Keratinocyte (primary cell): ENCODE measurements around the gene SDR39U1. TPM values are rescaled to one million over a fixed set of nuclear protein-coding genes. Genes with fewer than 3 reads are reported as not detected.

Experiments used
- DNase-seq: peaks from one replicate; pipeline ENCODE4 v3.0.0-alpha.2; 2011; ENCODE audit warnings: low read depth, missing footprints, low spot score
- FAIRE-seq: peaks from 2 replicates; lab custom pipeline; 2011; peaks lifted over from hg19 to GRCh38; lab: Jason Lieb, UNC
- H2AFZ ChIP-seq: 2 replicates; pipeline ENCODE4 v1.6.0; 2012; ENCODE audit warnings: low read length, control low read depth, inconsistent platforms; ENCODE audit not compliant: control insufficient read depth
- H3K27ac ChIP-seq: 2 replicates; pipeline ENCODE4 v1.5.1; 2011; ENCODE audit warnings: low read length; ENCODE audit not compliant: control insufficient read depth, insufficient read depth
- H3K27me3 ChIP-seq: 3 replicates; pipeline ENCODE4 v1.6.0; 2011; ENCODE audit warnings: low read length; ENCODE audit not compliant: control insufficient read depth, insufficient read depth; ENCODE audit errors: extremely low read depth
- H3K36me3 ChIP-seq, 2 experiments: 2 replicates in 1 of 2; 3 replicates in 1 of 2; pipeline ENCODE4 v1.5.1; 2011; ENCODE audit warnings: low read length in 2 of 2, mild to moderate bottlenecking in 1 of 2; ENCODE audit not compliant: control insufficient read depth in 2 of 2, insufficient read depth in 2 of 2; ENCODE audit errors: extremely low read depth in 1 of 2
- H3K4me1 ChIP-seq: 3 replicates; pipeline ENCODE4 v1.5.1; 2011; ENCODE audit warnings: low read length; ENCODE audit not compliant: control insufficient read depth, insufficient read depth; ENCODE audit errors: extremely low read depth
- H3K4me2 ChIP-seq: 3 replicates; pipeline ENCODE4 v1.6.0; 2011; ENCODE audit warnings: low read depth, low read length; ENCODE audit not compliant: control insufficient read depth, insufficient read depth; ENCODE audit errors: extremely low read depth
- H3K4me3 ChIP-seq, 3 experiments: fragments of 200-600 bp in 1 of 3; sonication (generic) in 1 of 3; 2 replicates in 2 of 3; 3 replicates in 1 of 3; pipeline ENCODE4 v1.5.1; 2011 to 2016; ENCODE audit warnings: low read length in 3 of 3, mild to moderate bottlenecking in 3 of 3, control low read depth in 2 of 3, inconsistent platforms in 1 of 3, low read depth in 1 of 3, mixed read lengths in 1 of 3, mixed run types in 1 of 3, moderate library complexity in 1 of 3; ENCODE audit not compliant: control insufficient read depth in 2 of 3, insufficient read depth in 2 of 3; ENCODE audit errors: extremely low read depth in 1 of 3
- H3K79me2 ChIP-seq: 2 replicates; pipeline ENCODE4 v1.6.0; 2012; ENCODE audit warnings: low read length; ENCODE audit not compliant: control insufficient read depth, insufficient read depth
- H3K9ac ChIP-seq: 3 replicates; pipeline ENCODE4 v1.6.0; 2011; ENCODE audit warnings: low read length; ENCODE audit not compliant: control insufficient read depth, insufficient read depth; ENCODE audit errors: extremely low read depth
- H3K9me1 ChIP-seq: 3 replicates; pipeline ENCODE4 v1.6.0; 2011; ENCODE audit warnings: low read length; ENCODE audit not compliant: control insufficient read depth, insufficient read depth; ENCODE audit errors: extremely low read depth
- H3K9me3 ChIP-seq: 2 replicates; pipeline ENCODE4 v1.5.1; 2012; ENCODE audit warnings: low read depth, low read length; ENCODE audit not compliant: control insufficient read depth
- H4K20me1 ChIP-seq: 3 replicates; pipeline ENCODE4 v1.6.0; 2011; ENCODE audit warnings: low read length; ENCODE audit not compliant: control insufficient read depth, insufficient read depth; ENCODE audit errors: extremely low read depth
- CTCF ChIP-seq, 3 experiments: IDR thresholded peaks in 1 of 3; conservative IDR thresholded peaks in 1 of 3; optimal IDR thresholded peaks in 1 of 3; 2 replicates in 2 of 3; 3 replicates in 1 of 3; pipeline versions ENCODE3 to v1.5.1; 2011; ENCODE audit warnings: low read length in 3 of 3, mild to moderate bottlenecking in 3 of 3, moderate library complexity in 2 of 3, control low read depth in 1 of 3, inconsistent platforms in 1 of 3; ENCODE audit not compliant: insufficient read depth in 2 of 3; ENCODE audit errors: extremely low read depth in 1 of 3
- EZH2 ChIP-seq: IDR thresholded peaks from one replicate; pipeline ENCODE4 v1.6.1; 2012; ENCODE audit warnings: inconsistent platforms, mild to moderate bottlenecking, low read length, moderate library complexity
- dilution Hi-C: fragments of 300-500 bp; cut with MboI; formaldehyde crosslinking; loops from one replicate; pipeline ENCODE4 v1.7.0; 2020; ENCODE audit warnings: low sequenced_read_pairs; ENCODE audit not compliant: extremely low pct_ligation_motif_present
- polyA plus RNA-seq, 5 experiments: library from polyadenylated mRNA; depleted of rRNA in 3 of 5; stranded (reverse) in 3 of 5; stranded (forward) in 1 of 5; unstranded in 1 of 5; fragments of >200 nt; gene quantifications; 1 replicate in 1 of 5; 2 replicates in 3 of 5; 3 replicates in 1 of 5; pipeline versions ENCODE4 v1.2.1 to v1.2.3, GENCODE V29; 2011 to 2012; ENCODE audit warnings: missing spikeins in 2 of 5, low read depth in 1 of 5, low replicate concordance in 1 of 5

SDR39U1 gene
- polyA plus RNA-seq, 1 donor (not counting 4 experiments of a cell fraction or from before 2014, with no cell fraction given): 27.4 TPM

- Histone ChIP-seq H4K20me1 (no peaks in the 10 kb centered on the region), H3K9me1 (no peaks in the 10 kb centered on the region), H3K4me2 (no peak overlapping the region), H2AFZ (no peak overlapping the region), H3K9me3 (no peaks in the 10 kb centered on the region), H3K9ac (no peak overlapping the region), H3K4me1 (no peaks in the 10 kb centered on the region), H3K27me3 (no peaks in the 10 kb centered on the region), H3K27ac (no peak overlapping the region), H3K4me3 (no peak overlapping the region), H3K36me3 (no peaks in the 10 kb centered on the region), H3K79me2 (no peaks in the 10 kb centered on the region)
- DNase-seq (no peak), FAIRE-seq (no peak)
- dilution Hi-C loops: no loop called here
- TF ChIP-seq CTCF (optimal IDR thresholded peaks at IDR 0.05 in 1 of 3, IDR thresholded peaks at IDR 0.05 in 1 of 3, conservative IDR thresholded peaks at IDR 0.05 in 1 of 3; ENCODE audit: extremely low read depth in 1 of 3, insufficient read depth in 2 of 3, low read length in 3 of 3) (no peak), EZH2 (no peak)
Measured at GRCh38 chr14:24463017-24463883, 20.7 kb upstream of the SDR39U1 start.

GRCh38 chr14:24461336-24461735 is 18.8 kb upstream of the SDR39U1 start:
- H2AFZ ChIP-seq: no peak overlapping the region
- TF ChIP-seq EZH2 (no peak), CTCF (optimal IDR thresholded peaks at IDR 0.05 in 1 of 3, IDR thresholded peaks at IDR 0.05 in 1 of 3, conservative IDR thresholded peaks at IDR 0.05 in 1 of 3; ENCODE audit: extremely low read depth in 1 of 3, insufficient read depth in 2 of 3, low read length in 3 of 3) (no peak)
- no peak overlapping the region for H3K9ac ChIP-seq
- no peaks in the 10 kb centered on the region for H3K9me1 ChIP-seq
- DNase-seq (no peak), FAIRE-seq (no peak)
- no peak overlapping the region for H3K27ac ChIP-seq
- no peak overlapping the region for H3K4me3 ChIP-seq
- H3K36me3 ChIP-seq: no peaks in the 10 kb centered on the region
- no peaks in the 10 kb centered on the region for H3K27me3 ChIP-seq
- H3K9me3 ChIP-seq: no peaks in the 10 kb centered on the region
- no peaks in the 10 kb centered on the region for H3K79me2 ChIP-seq
- no peaks in the 10 kb centered on the region for H4K20me1 ChIP-seq
- dilution Hi-C loops: no loop called here
- H3K4me1 ChIP-seq: no peaks in the 10 kb centered on the region
- H3K4me2 ChIP-seq: no peak overlapping the region
